WI38 (cell line): ENCODE measurements around the gene SMIM35.

Experiments used
- H3K4me3 ChIP-seq: 2 replicates; pipeline ENCODE4 v1.5.1; 2011; ENCODE audit warnings: low read depth, mild to moderate bottlenecking, control low read depth, low read length
- CTCF ChIP-seq: IDR thresholded peaks from 2 replicates; pipeline ENCODE4 v1.5.1; 2012; ENCODE audit warnings: low read depth, mild to moderate bottlenecking, control low read depth, low read length

SMIM35 gene

GRCh38 chr11:118050208-118050891 lies 36.4 kb downstream of the SMIM35 start:
- no peak for TF ChIP-seq CTCF
- no peak overlapping the region for H3K4me3 ChIP-seq

- H3K4me3 ChIP-seq, result no peak overlapping the region
- TF ChIP-seq CTCF, result no peak
Measured at GRCh38 chr11:118049771-118050170, 37.0 kb downstream of the SMIM35 start.

- no peak overlapping the region for H3K4me3 ChIP-seq
- no peak for TF ChIP-seq CTCF
Measured at GRCh38 chr11:118048472-118049370, 38.0 kb downstream of the SMIM35 start.

- TF ChIP-seq CTCF, result no peak
- no peak overlapping the region for H3K4me3 ChIP-seq
Measured at GRCh38 chr11:118047749-118048148, 39.0 kb downstream of the SMIM35 start.

GRCh38 chr11:118046964-118047700 lies 39.6 kb downstream of the SMIM35 start:
- H3K4me3 ChIP-seq, result no peak overlapping the region

GRCh38 chr11:118046051-118046963 lies 40.5 kb downstream of the SMIM35 start:
- TF ChIP-seq CTCF, result no peak
- H3K4me3 ChIP-seq, result no peak overlapping the region

More at GRCh38 chr11:118046964-118047700, 39.6 kb downstream of the SMIM35 start:
- TF ChIP-seq CTCF, result no peak
